Naive B cell (primary cell): ENCODE measurements around the gene ADAD1. TPM values are rescaled to one million over a fixed set of nuclear protein-coding genes. Genes with fewer than 3 reads are reported as not detected.

ENCODE experiments used
- ATAC-seq, 2 donors: fragments of 150-1000 bp; cut with Tn5 transposase; 2 replicates each; pipeline ENCODE4 v1.10.0; 2021; ENCODE audit warnings: low read depth in 2 of 2, mild to moderate bottlenecking in 2 of 2, moderate library complexity in 2 of 2
- DNase-seq: peaks from one replicate; pipeline ENCODE4 v3.0.0; 2022
- H3K27ac Mint-ChIP-seq, 6 donors: one replicate each; pipeline ENCODE4 v1.8.0; 2020 to 2022; ENCODE audit warnings: mild to moderate bottlenecking in 6 of 6, mixed read lengths in 6 of 6, moderate library complexity in 5 of 6, inconsistent platforms in 2 of 6
- H3K27me3 Mint-ChIP-seq, 3 donors: one replicate each; pipeline ENCODE4 v1.8.0; 2021 to 2022; ENCODE audit warnings: mixed read lengths in 3 of 3, mild to moderate bottlenecking in 1 of 3
- H3K36me3 Mint-ChIP-seq, 2 donors: one replicate each; pipeline ENCODE4 v1.8.0; 2020 to 2022; ENCODE audit warnings: mixed read lengths in 2 of 2, inconsistent platforms in 1 of 2, mild to moderate bottlenecking in 1 of 2
- H3K4me1 Mint-ChIP-seq, 3 donors: one replicate each; pipeline ENCODE4 v1.8.0; 2020 to 2022; ENCODE audit warnings: mixed read lengths in 3 of 3, inconsistent platforms in 1 of 3, mild to moderate bottlenecking in 1 of 3, moderate library complexity in 1 of 3
- H3K4me3 Mint-ChIP-seq, 8 donors: one replicate each; pipeline ENCODE4 v1.8.0; 2020 to 2022; ENCODE audit warnings: mild to moderate bottlenecking in 8 of 8, mixed read lengths in 8 of 8, moderate library complexity in 8 of 8, inconsistent platforms in 2 of 8
- H3K9me3 Mint-ChIP-seq, 7 donors: one replicate each; pipeline ENCODE4 v1.8.0; 2020 to 2022; ENCODE audit warnings: mixed read lengths in 7 of 7, mild to moderate bottlenecking in 5 of 7, inconsistent platforms in 2 of 7, moderate library complexity in 1 of 7
- polyA plus RNA-seq, 6 donors: library from polyadenylated mRNA; unstranded; fragments of 300-500 nt; fragmentation: Illumina TruSeq; gene quantifications; one replicate each; pipeline ENCODE4 v1.2.3, GENCODE V29; 2021; ENCODE audit warnings: low read depth in 6 of 6

The ADAD1 gene
- polyA plus RNA-seq, 6 donors from 2014 or later, result not detected

- H3K4me1 Mint-ChIP-seq, result no peaks in the 10 kb centered on the region
- H3K27me3 Mint-ChIP-seq, result no peaks in the 10 kb centered on the region
- peaks cover 4 to 37% (median 29%) of the 10 kb centered on the region in 7 donors for H3K9me3 Mint-ChIP-seq
- H3K36me3 Mint-ChIP-seq, result no peaks in the 10 kb centered on the region
- no peak overlapping the region for H3K27ac Mint-ChIP-seq
- DNase-seq (no peak), ATAC-seq (no peak)
- no peak overlapping the region for H3K4me3 Mint-ChIP-seq
Observed at GRCh38 chr4:122384245-122384644, 5.4 kb downstream of the ADAD1 start.

GRCh38 chr4:122393276-122393675 is 14.5 kb downstream of the ADAD1 start:
- Mint-ChIP-seq H3K4me3 (no peak overlapping the region), H3K4me1 (no peaks in the 10 kb centered on the region), H3K27ac (no peak overlapping the region), H3K27me3 (peaks cover 0 to 8% (median 0%) of the 10 kb centered on the region in 3 donors), H3K9me3 (peaks cover 9 to 19% (median 12%) of the 10 kb centered on the region in 7 donors), H3K36me3 (no peaks in the 10 kb centered on the region)
- ATAC-seq (no peak), DNase-seq (no peak)

GRCh38 chr4:122403861-122404260 is 25.1 kb downstream of the ADAD1 start:
- Mint-ChIP-seq H3K27me3 (peaks cover 7 to 8% (median 8%) of the 10 kb centered on the region in 3 donors), H3K9me3 (peaks cover 0 to 2% (median 0%) of the 10 kb centered on the region in 7 donors), H3K36me3 (no peaks in the 10 kb centered on the region), H3K4me1 (no peaks in the 10 kb centered on the region), H3K4me3 (no peak overlapping the region), H3K27ac (no peak overlapping the region)
- DNase-seq (no peak), ATAC-seq (no peak)

- no peak for DNase-seq
- Mint-ChIP-seq H3K4me3 (no peak overlapping the region), H3K27ac (no peak overlapping the region), H3K9me3 (peaks cover 0 to 1% (median 0%) of the 10 kb centered on the region in 7 donors), H3K36me3 (no peaks in the 10 kb centered on the region), H3K27me3 (peaks cover 0 to 13% (median 6%) of the 10 kb centered on the region in 3 donors), H3K4me1 (no peaks in the 10 kb centered on the region)
- no peak for ATAC-seq
Observed at GRCh38 chr4:122412547-122412946, 33.7 kb downstream of the ADAD1 start.

- no peaks in the 10 kb centered on the region for H3K27me3 Mint-ChIP-seq
- H3K27ac Mint-ChIP-seq, result no peak overlapping the region
- no peaks in the 10 kb centered on the region for H3K4me1 Mint-ChIP-seq
- peaks cover 0 to 11% (median 3%) of the 10 kb centered on the region in 7 donors for H3K9me3 Mint-ChIP-seq
- DNase-seq (no peak), ATAC-seq (no peak)
- H3K4me3 Mint-ChIP-seq, result no peak overlapping the region
- no peaks in the 10 kb centered on the region for H3K36me3 Mint-ChIP-seq
Observed at GRCh38 chr4:122423246-122423645, 44.4 kb downstream of the ADAD1 start.

GRCh38 chr4:122431351-122431750 is 52.5 kb downstream of the ADAD1 start:
- no peak for DNase-seq
- no peak for ATAC-seq
- peaks cover 0 to 3% (median 0%) of the 10 kb centered on the region in 3 donors for H3K27me3 Mint-ChIP-seq
- no peaks in the 10 kb centered on the region for H3K36me3 Mint-ChIP-seq
- H3K4me1 Mint-ChIP-seq, result no peaks in the 10 kb centered on the region
- no peak overlapping the region for H3K4me3 Mint-ChIP-seq
- peaks cover 0 to 4% (median 0%) of the 10 kb centered on the region in 7 donors for H3K9me3 Mint-ChIP-seq
- H3K27ac Mint-ChIP-seq, result no peak overlapping the region

DNA sequence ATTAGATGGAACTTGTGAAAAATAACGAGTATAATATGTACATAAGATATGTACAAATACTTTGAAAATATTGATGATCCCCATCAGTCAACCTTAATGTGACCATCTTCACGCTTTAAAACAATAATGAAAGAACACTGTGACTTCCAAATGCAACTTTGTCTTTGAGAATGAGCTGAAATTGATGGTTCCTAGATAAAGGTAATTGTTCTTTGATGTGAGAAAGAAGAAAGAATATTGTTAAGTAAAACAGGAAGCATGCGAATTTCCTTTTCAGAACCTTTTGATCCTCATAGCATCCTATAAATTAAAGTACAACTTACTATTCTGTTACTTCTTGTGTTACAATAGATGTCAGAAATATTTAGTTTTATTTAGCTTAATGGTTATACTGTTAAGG is 55.5 kb downstream of the ADAD1 start:
- H3K4me3 Mint-ChIP-seq, result no peak overlapping the region
- no peaks in the 10 kb centered on the region for H3K4me1 Mint-ChIP-seq
- ATAC-seq (no peak), DNase-seq (no peak)
- H3K36me3 Mint-ChIP-seq, result no peaks in the 10 kb centered on the region
- H3K27ac Mint-ChIP-seq, result no peak overlapping the region
- H3K27me3 Mint-ChIP-seq, result peaks cover 0 to 3% (median 0%) of the 10 kb centered on the region in 3 donors
- H3K9me3 Mint-ChIP-seq, result peaks cover 0 to 4% (median 0%) of the 10 kb centered on the region in 7 donors

DNA sequence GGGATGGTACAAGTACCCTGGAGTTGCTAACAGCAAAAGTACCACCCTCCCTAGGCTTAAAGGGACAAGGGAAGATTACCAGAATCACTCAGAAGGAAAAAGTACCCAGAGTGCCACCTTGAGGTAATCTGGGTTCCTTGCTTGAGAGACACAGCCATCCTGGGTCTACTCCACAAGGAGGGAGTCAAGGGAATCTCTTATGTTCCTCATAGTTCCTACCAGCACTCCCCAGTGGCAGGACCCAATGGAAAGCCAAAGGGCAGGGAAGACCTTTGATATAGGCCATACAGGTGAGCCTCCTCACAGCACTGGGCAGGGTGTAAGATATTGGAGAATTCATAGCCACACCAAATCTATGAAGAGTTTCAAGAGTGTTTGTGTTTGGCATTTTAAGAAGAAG is 72.0 kb downstream of the ADAD1 start:
- Mint-ChIP-seq H3K4me3 (no peak overlapping the region), H3K4me1 (no peaks in the 10 kb centered on the region), H3K27me3 (peaks cover 7 to 25% (median 13%) of the 10 kb centered on the region in 3 donors), H3K36me3 (no peaks in the 10 kb centered on the region), H3K27ac (no peak overlapping the region), H3K9me3 (peaks cover 0 to 1% (median 0%) of the 10 kb centered on the region in 7 donors)
- ATAC-seq (no peak), DNase-seq (no peak)

- ATAC-seq (no peak), DNase-seq (no peak)
- Mint-ChIP-seq H3K27ac (no peak overlapping the region), H3K36me3 (no peaks in the 10 kb centered on the region), H3K27me3 (peaks cover 7 to 16% (median 13%) of the 10 kb centered on the region in 3 donors), H3K4me1 (peaks cover 0 to 2% (median 0%) of the 10 kb centered on the region in 3 donors), H3K9me3 (no peaks in the 10 kb centered on the region), H3K4me3 (no peak overlapping the region)
Observed at GRCh38 chr4:122453384-122453995, 74.7 kb downstream of the ADAD1 start.

GRCh38 chr4:122456231-122457116 is 77.7 kb downstream of the ADAD1 start, which contains the start of gene IL2:
Gene IL2 (minus strand): TSS chr4:122456725. CDS start chr4:122456440, 285 bp downstream.
- H3K9me3 Mint-ChIP-seq, result no peaks in the 10 kb centered on the region
- no peak for DNase-seq
- no peak for ATAC-seq
- H3K4me1 Mint-ChIP-seq, result peaks cover 0 to 6% (median 6%) of the 10 kb centered on the region in 3 donors
- no peak within 1 kb of the TSS for H3K4me3 Mint-ChIP-seq
- no peak within 1 kb of the TSS for H3K27ac Mint-ChIP-seq
- H3K27me3 Mint-ChIP-seq, result no peaks in the 10 kb centered on the region
- H3K36me3 Mint-ChIP-seq, result no peaks in the 10 kb centered on the region

DNA sequence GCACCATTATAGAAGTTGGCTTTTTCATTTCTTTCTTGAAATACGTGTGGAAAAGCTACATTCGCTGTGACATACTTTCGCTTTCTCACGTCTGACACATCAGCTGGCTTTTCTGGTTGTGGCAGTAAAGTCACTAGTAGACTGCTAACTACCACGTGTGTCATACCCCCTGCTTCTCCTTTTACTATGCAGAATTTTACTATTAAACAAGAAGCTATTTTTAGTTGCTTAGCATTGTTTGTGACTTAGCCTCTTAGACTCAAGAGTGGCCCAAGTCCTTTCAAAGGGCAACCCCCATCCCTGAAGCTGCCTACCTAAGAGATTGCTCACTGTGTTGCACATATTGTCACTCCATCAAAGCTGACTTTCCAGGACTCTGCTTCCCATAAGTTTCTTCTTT is 79.8 kb downstream of the ADAD1 start:
- DNase-seq (no peak), ATAC-seq (peak; percentile 47 to 64)
- Mint-ChIP-seq H3K4me1 (peaks cover 0 to 6% (median 6%) of the 10 kb centered on the region in 3 donors), H3K27ac (peak overlapping the region in 2 of 6 donors; percentile 84), H3K27me3 (no peaks in the 10 kb centered on the region), H3K9me3 (peaks cover 0 to 3% (median 0%) of the 10 kb centered on the region in 7 donors), H3K4me3 (peak overlapping the region in 7 of 8 donors; percentile 13 to 77 (median 42)), H3K36me3 (no peaks in the 10 kb centered on the region)

DNA sequence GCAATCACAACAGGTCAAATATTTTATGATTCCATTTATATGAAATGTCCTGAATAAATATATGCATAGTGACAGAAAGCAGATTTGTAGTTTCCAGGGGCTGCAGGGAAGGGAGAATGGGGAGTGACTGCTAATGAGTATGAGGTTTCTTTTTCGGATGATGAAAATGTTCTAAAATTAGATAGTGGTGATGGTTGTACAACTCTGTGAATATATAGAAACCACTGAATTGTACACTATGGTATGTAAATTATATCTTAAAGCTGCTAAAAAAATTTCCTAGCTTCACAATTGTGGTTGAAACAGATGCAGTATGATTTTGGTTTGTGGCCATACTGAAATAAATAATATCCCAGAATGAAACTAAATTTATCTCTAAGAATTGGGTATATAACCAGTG is 90.6 kb downstream of the ADAD1 start:
- no peak overlapping the region for H3K27ac Mint-ChIP-seq
- peaks cover 3 to 29% (median 12%) of the 10 kb centered on the region in 7 donors for H3K9me3 Mint-ChIP-seq
- H3K36me3 Mint-ChIP-seq, result no peaks in the 10 kb centered on the region
- DNase-seq (no peak), ATAC-seq (no peak)
- H3K4me3 Mint-ChIP-seq, result no peak overlapping the region
- peaks cover 0 to 7% (median 5%) of the 10 kb centered on the region in 3 donors for H3K27me3 Mint-ChIP-seq
- no peaks in the 10 kb centered on the region for H3K4me1 Mint-ChIP-seq

DNA sequence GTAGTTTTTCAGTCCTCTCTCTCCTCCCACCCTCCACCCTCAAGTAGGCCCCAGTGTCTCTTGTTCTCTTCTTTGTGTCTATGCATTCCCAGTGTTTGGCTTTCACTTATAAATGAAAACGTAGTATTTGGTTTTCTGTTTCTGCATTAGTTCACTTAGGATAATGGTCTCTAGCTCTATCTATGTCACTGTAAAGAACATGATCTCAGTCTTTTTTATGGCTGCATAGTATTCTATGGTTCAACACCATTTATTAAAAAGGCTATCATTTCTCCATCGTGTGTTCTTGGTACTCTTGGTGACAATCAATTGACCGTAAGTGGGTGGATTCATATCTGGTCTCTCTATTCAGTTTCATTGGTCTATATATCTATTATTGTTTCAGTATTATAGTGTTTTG is 96.4 kb downstream of the ADAD1 start:
- DNase-seq (no peak), ATAC-seq (no peak)
- Mint-ChIP-seq H3K4me1 (no peaks in the 10 kb centered on the region), H3K4me3 (no peak overlapping the region), H3K9me3 (peaks cover 3 to 30% (median 5%) of the 10 kb centered on the region in 7 donors), H3K36me3 (no peaks in the 10 kb centered on the region), H3K27me3 (no peaks in the 10 kb centered on the region), H3K27ac (no peak overlapping the region)

DNA sequence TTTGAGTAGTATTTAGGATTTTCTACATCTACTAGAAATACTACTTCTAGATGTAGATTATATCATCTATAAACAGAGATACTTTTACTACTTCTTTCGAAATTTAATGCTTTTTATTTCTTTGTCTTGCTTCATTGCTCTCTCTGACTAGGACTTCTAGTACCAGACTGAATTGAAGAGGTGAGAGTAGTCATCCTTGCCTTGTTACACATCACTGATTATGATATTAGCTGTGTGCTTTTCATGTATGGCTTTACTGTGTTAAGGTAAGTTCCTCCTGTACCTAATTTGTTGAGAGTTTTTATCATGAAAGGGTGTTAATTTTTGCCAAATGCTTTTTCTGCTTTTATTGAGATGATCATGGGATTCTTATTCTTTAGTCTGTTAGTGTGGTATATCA is 97.3 kb downstream of the ADAD1 start:
- ATAC-seq (no peak), DNase-seq (no peak)
- no peaks in the 10 kb centered on the region for H3K27me3 Mint-ChIP-seq
- H3K27ac Mint-ChIP-seq, result no peak overlapping the region
- H3K36me3 Mint-ChIP-seq, result no peaks in the 10 kb centered on the region
- no peaks in the 10 kb centered on the region for H3K4me1 Mint-ChIP-seq
- peaks cover 0 to 30% (median 5%) of the 10 kb centered on the region in 7 donors for H3K9me3 Mint-ChIP-seq
- H3K4me3 Mint-ChIP-seq, result no peak overlapping the region
